Astrocyte (in vitro differentiated cells and primary cell): Measurements from ENCODE around the gene FGD5.

Experiments used
- CTCF ChIP-seq: IDR thresholded peaks from 2 replicates; pipeline ENCODE4 v1.5.1; 2011; ENCODE audit warnings: low read depth, mild to moderate bottlenecking, inconsistent platforms, low read length, moderate library complexity; ENCODE audit not compliant: insufficient read depth
- EZH2 ChIP-seq: IDR thresholded peaks from 2 replicates; pipeline ENCODE4 v1.6.1; 2012; ENCODE audit warnings: mild to moderate bottlenecking, low read length, inconsistent platforms; ENCODE audit not compliant: insufficient read depth

GRCh38 chr3:14785207-14786155 is 33.3 kb upstream of the FGD5 start:
- TF ChIP-seq CTCF (no peak), EZH2 (no peak)
